ENCODE measurements around the gene SRCAP.

The SRCAP gene

GRCh38 chr16:30756781-30757100 is 57.8 kb downstream of the SRCAP start:
- DNase-seq (ENCODE audit: low read depth, low spot score): no peak

DNA sequence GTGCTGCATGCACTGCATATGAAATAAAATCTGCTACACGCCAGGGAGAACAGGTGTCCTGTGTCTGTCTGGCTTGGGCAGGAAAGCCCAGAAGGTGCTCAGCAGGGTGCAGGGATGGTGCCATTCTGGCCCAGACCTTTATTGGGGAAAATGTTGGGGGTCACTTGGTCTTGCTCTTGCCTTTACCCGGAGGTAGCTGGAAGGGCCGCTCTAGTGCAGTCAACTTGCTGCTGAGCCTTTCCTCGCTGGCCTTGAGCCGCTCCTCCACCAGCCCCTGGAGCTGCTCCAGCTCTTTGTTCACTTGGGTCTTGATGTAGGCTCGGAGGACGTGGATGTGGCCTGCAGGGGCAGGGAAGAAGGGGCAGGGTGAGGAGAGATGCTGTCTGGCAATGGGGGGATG is 58.3 kb downstream of the SRCAP start:
- DNase-seq (ENCODE audit: low read depth, low spot score): no peak

- DNase-seq (ENCODE audit: low read depth, low spot score): no peak
Observed at GRCh38 chr16:30758988-30759491, 60.1 kb downstream of the SRCAP start.

- DNase-seq (ENCODE audit: low read depth, low spot score): no peak
Observed at GRCh38 chr16:30760001-30760559, 61.1 kb downstream of the SRCAP start.

- DNase-seq (ENCODE audit: low read depth, low spot score): no peak
Observed at GRCh38 chr16:30760577-30761426, 61.8 kb downstream of the SRCAP start.

DNA sequence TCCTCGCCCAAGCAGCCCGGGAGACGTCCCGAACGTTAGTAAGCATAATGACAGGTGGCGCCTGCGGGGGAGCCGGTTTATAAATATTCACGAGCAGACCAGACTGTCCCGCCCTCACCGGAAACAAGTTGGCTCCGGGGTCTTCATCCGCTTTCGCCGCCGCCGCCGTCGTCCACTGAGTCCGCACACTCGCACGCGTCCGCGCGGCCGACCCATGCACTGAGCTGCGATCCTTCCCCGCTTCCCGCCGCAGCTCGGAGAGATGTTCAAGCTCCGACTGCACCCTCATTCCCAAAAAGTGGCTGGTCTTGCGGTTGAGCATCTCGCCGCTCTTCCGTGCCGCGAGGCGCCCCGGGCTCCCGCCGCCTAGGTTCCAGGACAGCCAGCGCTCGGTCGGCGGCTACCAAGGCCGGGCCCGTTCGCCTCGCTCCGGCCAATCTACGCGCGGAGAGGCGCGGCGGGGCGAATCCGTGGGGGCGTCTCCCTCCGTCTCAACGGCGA is 62.5 kb downstream of the SRCAP start:
- DNase-seq (ENCODE audit: low read depth, low spot score): peak; percentile 50

DNA sequence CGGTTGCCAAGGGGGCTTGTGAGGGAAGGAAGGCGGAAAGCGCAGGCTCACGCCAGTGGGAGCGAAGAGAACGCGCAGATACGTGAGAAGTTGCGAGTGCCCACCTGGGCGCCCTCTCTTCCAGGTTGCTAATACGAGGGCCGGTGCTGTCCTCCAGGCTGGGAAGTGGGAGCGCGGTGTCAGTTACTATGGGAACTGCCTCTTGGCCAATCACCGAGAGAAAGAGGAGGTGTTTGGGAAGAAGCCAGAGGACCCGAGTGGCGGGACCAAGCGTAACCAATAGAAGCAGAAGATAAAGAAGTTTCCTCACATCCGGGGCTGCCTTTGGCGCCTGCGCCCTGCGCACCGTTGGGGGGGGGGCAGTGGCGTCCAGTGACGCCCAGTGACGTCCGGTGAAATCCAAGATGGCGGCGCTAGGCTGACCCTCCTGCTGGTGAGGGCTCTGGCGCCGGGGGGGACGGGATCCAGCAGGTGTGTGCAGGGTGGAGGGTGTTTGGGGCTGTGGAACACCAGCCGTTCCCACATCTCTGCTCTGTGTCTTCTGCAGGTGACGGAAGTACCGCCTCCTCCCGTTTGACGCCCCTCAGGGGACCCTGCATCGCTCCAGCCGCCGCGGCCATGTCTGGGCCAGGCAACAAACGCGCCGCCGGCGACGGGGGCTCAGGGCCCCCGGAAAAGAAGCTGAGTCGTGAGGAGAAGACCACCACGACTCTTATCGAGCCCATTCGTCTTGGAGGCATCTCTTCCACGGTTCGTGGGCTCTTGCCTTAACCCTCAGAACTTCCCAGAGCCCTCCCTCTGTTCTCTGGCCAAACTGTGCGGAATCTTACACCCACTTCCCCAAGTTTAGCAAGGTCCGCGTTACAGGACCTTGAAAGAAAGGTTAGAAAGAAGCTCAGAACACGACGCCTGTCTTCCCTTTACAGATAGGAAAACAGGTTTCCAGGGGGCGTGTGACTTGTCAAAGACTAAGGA is 63.2 kb downstream of the SRCAP start, which contains the start of the genes CFAP119 and RNF40:
TSS of gene CFAP119 (minus strand) at position 135 of the 975 bp plus-strand sequence. CDS start 314 bp downstream, outside the sequence.
TSS of gene RNF40 (plus strand) at position 395 of the 975 bp plus-strand sequence. CDS start at position 619, 224 bp downstream.
- DNase-seq (ENCODE audit: low read depth, low spot score): peak; percentile 99

DNA sequence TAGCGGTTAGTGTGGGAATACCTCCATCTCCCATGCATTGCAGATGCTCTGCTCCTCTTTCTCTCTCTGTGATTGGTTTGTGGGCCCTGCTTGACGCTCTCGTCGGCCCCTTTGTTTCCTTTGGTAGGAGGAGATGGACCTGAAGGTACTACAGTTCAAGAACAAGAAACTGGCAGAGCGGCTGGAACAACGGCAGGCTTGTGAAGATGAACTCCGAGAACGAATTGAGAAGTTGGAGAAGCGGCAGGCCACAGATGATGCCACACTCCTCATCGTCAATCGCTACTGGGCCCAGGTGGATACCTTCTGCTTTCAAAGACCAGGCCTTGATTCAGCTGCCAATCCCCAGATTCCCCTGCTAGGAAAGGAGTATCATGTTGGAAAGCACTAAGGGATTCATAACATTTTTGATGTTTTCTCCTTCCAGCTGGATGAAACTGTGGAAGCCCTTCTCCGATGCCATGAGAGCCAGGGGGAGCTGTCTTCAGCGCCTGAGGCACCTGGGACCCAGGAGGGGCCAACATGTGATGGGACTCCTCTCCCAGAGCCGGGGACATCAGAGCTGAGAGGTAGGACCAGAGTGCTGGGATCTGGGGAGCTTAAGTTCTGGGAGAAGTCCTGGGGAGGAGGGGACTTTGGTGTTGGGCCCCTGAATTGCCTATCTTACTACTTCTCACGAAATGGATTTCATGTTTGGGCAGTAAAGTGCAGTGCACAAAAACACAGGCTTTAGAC is 64.2 kb downstream of the SRCAP start:
- no peak for DNase-seq (ENCODE audit: low read depth, low spot score)

DNA sequence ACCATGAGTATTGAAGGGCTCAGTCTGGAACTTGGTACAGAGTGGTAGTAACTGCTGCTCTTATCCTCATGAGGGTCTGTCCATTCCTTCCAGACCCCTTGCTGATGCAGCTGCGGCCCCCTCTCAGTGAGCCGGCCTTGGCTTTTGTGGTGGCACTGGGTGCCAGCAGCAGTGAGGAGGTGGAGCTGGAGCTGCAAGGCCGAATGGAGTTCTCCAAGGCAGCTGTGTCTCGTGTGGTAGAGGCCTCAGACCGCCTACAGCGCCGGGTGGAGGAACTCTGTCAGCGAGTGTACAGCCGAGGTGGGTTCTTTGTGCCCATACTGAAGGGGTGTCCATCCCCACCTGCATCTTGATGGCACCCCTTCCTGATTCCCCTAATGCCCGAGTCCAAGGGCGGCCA is 65.1 kb downstream of the SRCAP start:
- no peak for DNase-seq (ENCODE audit: low read depth, low spot score)

DNA sequence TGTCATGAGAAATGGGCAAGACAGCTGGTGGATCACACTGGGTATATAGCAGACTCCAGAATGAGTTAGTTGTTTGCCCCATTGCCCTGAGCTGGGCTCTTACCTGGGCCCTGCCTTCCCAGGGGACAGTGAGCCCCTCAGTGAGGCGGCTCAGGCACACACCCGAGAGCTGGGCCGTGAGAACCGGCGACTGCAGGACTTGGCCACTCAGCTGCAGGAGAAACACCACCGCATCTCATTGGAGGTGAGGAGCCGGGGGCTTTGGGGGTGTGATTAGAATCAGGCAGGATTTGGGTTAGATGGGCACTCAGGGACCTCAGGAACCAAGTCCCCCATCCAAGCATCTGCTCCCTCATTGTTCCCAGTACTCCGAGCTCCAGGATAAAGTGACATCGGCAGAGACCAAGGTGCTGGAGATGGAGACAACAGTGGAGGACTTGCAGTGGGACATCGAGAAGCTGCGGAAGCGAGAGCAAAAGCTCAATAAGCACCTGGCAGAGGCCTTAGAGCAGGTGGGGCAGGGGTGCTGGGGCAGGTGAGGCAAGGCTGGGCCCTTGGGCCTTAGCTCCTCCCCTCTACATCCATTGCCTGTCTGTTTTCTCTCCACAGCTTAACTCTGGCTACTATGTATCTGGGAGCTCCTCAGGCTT is 66.0 kb downstream of the SRCAP start:
- no peak for DNase-seq (ENCODE audit: low read depth, low spot score)

- no peak for DNase-seq (ENCODE audit: low read depth, low spot score)
Observed at GRCh38 chr16:30766206-30766932, 67.4 kb downstream of the SRCAP start.

- DNase-seq (ENCODE audit: low read depth, low spot score): no peak
Observed at GRCh38 chr16:30766933-30767284, 67.9 kb downstream of the SRCAP start.

DNA sequence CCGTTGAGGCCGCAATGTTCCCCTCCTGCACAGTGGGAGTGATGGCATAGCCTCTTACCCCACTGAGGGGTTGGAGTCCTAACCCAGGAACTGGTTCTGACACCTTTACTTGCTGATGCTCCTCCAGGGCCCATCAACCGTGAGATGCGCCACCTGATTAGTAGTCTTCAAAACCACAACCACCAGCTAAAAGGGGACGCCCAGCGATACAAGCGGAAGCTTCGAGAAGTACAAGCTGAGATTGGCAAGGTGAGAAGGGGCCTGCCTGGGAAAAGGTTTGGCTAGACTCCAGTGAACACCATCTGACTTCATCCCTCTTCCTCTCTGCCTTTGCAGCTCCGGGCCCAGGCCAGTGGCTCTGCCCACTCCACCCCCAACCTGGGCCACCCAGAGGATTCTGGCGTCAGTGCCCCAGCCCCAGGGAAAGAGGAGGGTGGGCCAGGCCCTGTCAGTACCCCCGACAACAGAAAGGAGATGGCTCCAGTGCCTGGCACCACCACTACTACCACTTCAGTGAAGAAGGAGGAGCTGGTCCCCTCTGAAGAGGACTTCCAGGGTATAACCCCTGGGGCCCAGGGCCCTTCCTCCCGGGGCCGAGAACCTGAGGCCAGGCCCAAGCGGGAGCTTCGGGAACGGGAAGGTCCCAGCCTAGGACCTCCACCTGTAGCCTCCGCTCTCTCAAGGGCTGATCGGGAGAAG is 68.9 kb downstream of the SRCAP start:
- no peak for DNase-seq (ENCODE audit: low read depth, low spot score)

DNA sequence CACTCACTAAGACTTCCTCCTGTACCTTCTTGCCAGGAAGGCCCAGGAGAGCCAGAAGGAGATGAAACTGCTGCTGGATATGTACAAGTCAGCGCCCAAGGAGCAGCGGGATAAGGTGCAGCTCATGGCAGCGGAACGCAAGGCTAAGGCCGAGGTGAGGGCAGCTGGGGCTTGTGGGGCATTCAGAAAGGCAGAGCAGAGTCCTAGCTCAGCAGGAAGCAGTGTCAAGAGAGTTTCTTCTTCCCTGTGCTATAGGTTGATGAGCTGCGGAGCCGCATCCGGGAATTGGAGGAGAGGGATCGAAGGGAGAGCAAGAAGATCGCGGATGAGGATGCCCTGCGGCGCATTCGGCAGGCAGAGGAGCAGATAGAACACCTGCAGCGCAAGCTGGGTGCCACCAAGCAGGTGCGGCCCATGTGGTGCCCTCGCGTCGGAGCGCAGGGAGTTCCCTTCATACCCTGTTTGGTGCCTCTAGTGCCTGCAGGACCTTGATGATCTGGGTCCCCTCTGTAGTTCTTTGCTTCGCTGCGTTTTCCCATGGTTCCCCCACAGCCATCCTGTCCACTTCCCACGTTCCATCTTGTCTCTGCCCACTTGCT is 69.7 kb downstream of the SRCAP start:
- no peak for DNase-seq (ENCODE audit: low read depth, low spot score)

- DNase-seq (ENCODE audit: low read depth, low spot score): no peak
Observed at GRCh38 chr16:30769379-30770089, 70.6 kb downstream of the SRCAP start.

GRCh38 chr16:30771726-30772125 is 72.8 kb downstream of the SRCAP start:
- DNase-seq (ENCODE audit: low read depth, low spot score): no peak

- no peak for DNase-seq (ENCODE audit: low read depth, low spot score)
Observed at GRCh38 chr16:30773826-30774225, 74.9 kb downstream of the SRCAP start.
